GM06990 (cell line): ENCODE results near the gene ILF2.

ENCODE experiments used
- DNase-seq: peaks from one replicate; pipeline ENCODE4 v3.0.0-alpha.2; 2011; ENCODE audit not compliant: insufficient read length; ENCODE audit errors: extremely low read depth
- H3K27me3 ChIP-seq: replicated peaks from 2 replicates; pipeline ENCODE4 v1.6.0; 2011; ENCODE audit warnings: low read length; ENCODE audit not compliant: control insufficient read depth, insufficient read depth
- H3K36me3 ChIP-seq: 2 replicates; pipeline ENCODE4 v1.5.1; 2011; ENCODE audit warnings: low read length; ENCODE audit not compliant: control insufficient read depth, insufficient read depth
- H3K4me3 ChIP-seq: replicated peaks from 2 replicates; pipeline ENCODE4 v1.5.1; 2011; ENCODE audit warnings: low read depth, mild to moderate bottlenecking, control low read depth, low read length
- CTCF ChIP-seq: IDR thresholded peaks from 2 replicates; pipeline ENCODE4 v1.5.1; 2011; ENCODE audit warnings: low read length, control low read depth, mild to moderate bottlenecking, inconsistent platforms; ENCODE audit not compliant: insufficient read depth, poor library complexity, severe bottlenecking

The ILF2 gene

GRCh38 chr1:153683854-153684253, 13.1 kb upstream of the ILF2 start:
- Histone ChIP-seq H3K27me3 (peaks cover 1% of the 10 kb centered on the region), H3K4me3 (no peak overlapping the region)

GRCh38 chr1:153682730-153683129, 11.9 kb upstream of the ILF2 start:
- H3K4me3 ChIP-seq = no peak overlapping the region
- H3K27me3 ChIP-seq = peaks cover 1% of the 10 kb centered on the region
- no peak for TF ChIP-seq CTCF
- no peak for DNase-seq
- H3K36me3 ChIP-seq = no peaks in the 10 kb centered on the region

More at GRCh38 chr1:153683854-153684253, 13.1 kb upstream of the ILF2 start:
- no peak for DNase-seq
- no peaks in the 10 kb centered on the region for H3K36me3 ChIP-seq
- TF ChIP-seq CTCF = no peak

DNA sequence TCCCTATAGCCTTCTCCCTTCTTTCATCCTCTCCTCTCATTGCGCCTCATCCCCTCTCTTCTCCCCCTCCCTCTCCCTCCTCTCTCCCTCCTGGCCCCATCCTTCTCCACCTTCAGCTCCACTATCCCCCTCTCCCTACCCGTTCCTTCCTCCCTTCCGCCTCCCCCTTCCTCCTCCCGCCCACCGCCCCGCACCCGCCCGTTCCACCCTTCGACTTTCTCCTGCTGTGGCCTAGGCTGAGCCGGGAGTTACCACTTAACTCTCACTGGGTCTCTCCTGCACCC, 9.3 kb upstream of the ILF2 start:
- no peaks in the 10 kb centered on the region; the same call in 1 of the 2 replicates for H3K27me3 ChIP-seq
- H3K36me3 ChIP-seq = no peaks in the 10 kb centered on the region
- H3K4me3 ChIP-seq = no peak overlapping the region
- DNase-seq = no peak
- TF ChIP-seq CTCF = no peak

DNA sequence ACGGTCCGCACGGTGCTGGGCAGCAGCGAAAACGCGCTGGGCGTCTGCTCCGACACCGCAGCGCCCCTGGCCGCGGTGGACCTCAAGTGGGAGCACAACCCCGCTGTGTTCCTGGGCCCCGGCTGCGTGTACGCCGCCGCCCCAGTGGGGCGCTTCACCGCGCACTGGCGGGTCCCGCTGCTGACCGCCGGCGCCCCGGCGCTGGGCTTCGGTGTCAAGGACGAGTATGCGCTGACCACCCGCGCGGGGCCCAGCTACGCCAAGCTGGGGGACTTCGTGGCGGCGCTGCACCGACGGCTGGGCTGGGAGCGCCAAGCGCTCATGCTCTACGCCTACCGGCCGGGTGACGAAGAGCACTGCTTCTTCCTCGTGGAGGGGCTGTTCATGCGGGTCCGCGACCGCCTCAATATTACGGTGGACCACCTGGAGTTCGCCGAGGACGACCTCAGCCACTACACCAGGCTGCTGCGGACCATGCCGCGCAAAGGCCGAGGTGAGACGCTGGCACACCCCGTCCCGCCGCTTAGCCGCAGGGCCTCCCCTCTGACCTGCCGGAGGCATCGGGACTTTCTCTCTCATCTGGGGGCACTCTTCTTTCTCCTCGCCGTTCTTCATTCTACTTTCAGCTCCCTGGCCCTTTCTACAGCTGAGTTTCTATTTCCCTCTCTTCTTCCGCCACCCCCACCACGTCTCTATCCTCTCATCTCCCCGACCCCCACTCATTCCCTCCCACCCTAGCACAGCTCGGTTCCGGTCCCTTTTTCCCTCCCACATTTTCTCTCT, 8.7 kb upstream of the ILF2 start:
- no peak for TF ChIP-seq CTCF
- Histone ChIP-seq H3K4me3 (peak overlapping the region; percentile 40), H3K36me3 (no peaks in the 10 kb centered on the region), H3K27me3 (no peaks in the 10 kb centered on the region; the same call in 1 of the 2 replicates)
- peak; percentile 27 for DNase-seq

GRCh38 chr1:153678519-153679336, 7.9 kb upstream of the ILF2 start, which contains the start of gene NPR1:
NPR1 (plus strand) TSS chr1:153678688; CDS start chr1:153679109, 421 bp downstream.
- peak; percentile 25 for DNase-seq
- TF ChIP-seq CTCF = no peak
- Histone ChIP-seq H3K4me3 (peak within 1 kb of the TSS; percentile 39), H3K36me3 (no peaks in the 10 kb centered on the region), H3K27me3 (no peaks in the 10 kb centered on the region; the same call in 1 of the 2 replicates)
